SU-DHL-6 (cell line): ENCODE data around the gene ITPR2.

Experiments used
- H2AFZ ChIP-seq: fragments of 200-600 bp; sonication (generic); 2 replicates; pipeline ENCODE4 v1.6.1; 2014; ENCODE audit warnings: low read depth, mild to moderate bottlenecking, moderate library complexity, mixed read lengths, antibody characterized with exemption, low read length; ENCODE audit not compliant: severe bottlenecking
- H3F3A ChIP-seq: fragments of 200-600 bp; shearing (Covaris generic); 2 replicates; pipeline ENCODE4 v1.6.0; 2016; ENCODE audit warnings: antibody characterized with exemption, mild to moderate bottlenecking; ENCODE audit not compliant: insufficient read depth
- H3K27ac ChIP-seq: fragments of 200-600 bp; sonication (generic); 2 replicates; pipeline ENCODE4 v1.5.1; 2016; ENCODE audit warnings: low read depth, mild to moderate bottlenecking, low read length, moderate library complexity, mixed read lengths
- H3K27me3 ChIP-seq: fragments of 200-600 bp; sonication (generic), shearing (Covaris generic); 2 replicates; pipeline ENCODE4 v1.6.0; 2014; ENCODE audit warnings: mild to moderate bottlenecking, low read length
- H3K36me3 ChIP-seq: fragments of 200-600 bp; sonication (generic); 2 replicates; pipeline ENCODE4 v1.6.1; 2014; ENCODE audit warnings: mild to moderate bottlenecking, low read length, mixed read lengths
- H3K4me2 ChIP-seq: fragments of 300-600, 200-600 bp; shearing (Covaris generic), sonication (generic); 2 replicates; pipeline ENCODE4 v1.6.0; 2014; ENCODE audit warnings: low read length, low read depth, mild to moderate bottlenecking; ENCODE audit not compliant: poor library complexity, severe bottlenecking
- H3K4me3 ChIP-seq: fragments of 200-600 bp; sonication (generic); 2 replicates; pipeline ENCODE4 v1.5.1; 2014; ENCODE audit warnings: antibody characterized with exemption, low read length, mild to moderate bottlenecking, mixed read lengths; ENCODE audit not compliant: insufficient read depth, poor library complexity, severe bottlenecking
- H3K79me2 ChIP-seq: fragments of 200-600 bp; sonication (generic); 2 replicates; pipeline ENCODE4 v1.6.1; 2014; ENCODE audit warnings: mild to moderate bottlenecking, low read length, moderate library complexity; ENCODE audit not compliant: insufficient read depth
- H3K9ac ChIP-seq: fragments of 200-600 bp; sonication (generic); 2 replicates; pipeline ENCODE4 v1.7.0; 2014; ENCODE audit warnings: mild to moderate bottlenecking, low read length
- H3K9me2 ChIP-seq: fragments of 200-600 bp; sonication (generic); replicated peaks from 2 replicates; pipeline ENCODE4 v1.6.1; 2014; ENCODE audit warnings: low read length; ENCODE audit not compliant: insufficient read depth
- H3K9me3 ChIP-seq: fragments of 200-600 bp; sonication (generic); 2 replicates; pipeline ENCODE4 v1.6.1; 2014; ENCODE audit warnings: low read length, mixed read lengths; ENCODE audit not compliant: insufficient read depth
- H4K20me1 ChIP-seq: fragments of 200-600 bp; sonication (generic); 2 replicates; pipeline ENCODE4 v1.6.1; 2014; ENCODE audit warnings: low read depth, mild to moderate bottlenecking, antibody characterized with exemption, low read length, moderate library complexity, mixed read lengths
- CTCF ChIP-seq: fragments of 200-600 bp; sonication (generic); IDR thresholded peaks from one replicate; pipeline ENCODE4 v1.5.1; 2017; ENCODE audit warnings: antibody characterized with exemption, mild to moderate bottlenecking, low read length, moderate library complexity; ENCODE audit not compliant: insufficient read depth, poor library complexity, severe bottlenecking
- EZH2phosphoT487 ChIP-seq: fragments of 200-600 bp; sonication (generic), shearing (Covaris generic); conservative IDR thresholded peaks from 2 replicates; pipeline ENCODE4 v1.6.1; 2018; ENCODE audit warnings: mild to moderate bottlenecking, antibody characterized with exemption, low read length, moderate library complexity, mixed read lengths

The ITPR2 gene

GRCh38 chr12:26631846-26632245 lies 201.1 kb downstream of the ITPR2 start:
- H4K20me1 ChIP-seq: no peaks in the 10 kb centered on the region
- H3K36me3 ChIP-seq: no peaks in the 10 kb centered on the region
- no peaks in the 10 kb centered on the region for H3K9me2 ChIP-seq
- no peak overlapping the region for H3K9ac ChIP-seq
- no peaks in the 10 kb centered on the region for H3K79me2 ChIP-seq
- H3K27ac ChIP-seq: no peak overlapping the region
- no peak overlapping the region for H3K4me2 ChIP-seq
- no peak overlapping the region for H3K4me3 ChIP-seq
- no peaks in the 10 kb centered on the region for H3F3A ChIP-seq
- H3K9me3 ChIP-seq: no peaks in the 10 kb centered on the region
- no peaks in the 10 kb centered on the region for H3K27me3 ChIP-seq
- no peak for TF ChIP-seq CTCF
- no peak for TF ChIP-seq EZH2phosphoT487
- H2AFZ ChIP-seq: no peak overlapping the region

GRCh38 chr12:26630546-26631027 lies 202.4 kb downstream of the ITPR2 start:
- no peaks in the 10 kb centered on the region for H3K27me3 ChIP-seq
- TF ChIP-seq CTCF: no peak
- TF ChIP-seq EZH2phosphoT487: no peak
- H4K20me1 ChIP-seq: no peaks in the 10 kb centered on the region
- H3K79me2 ChIP-seq: no peaks in the 10 kb centered on the region
- H2AFZ ChIP-seq: no peak overlapping the region
- no peaks in the 10 kb centered on the region for H3K36me3 ChIP-seq
- no peaks in the 10 kb centered on the region for H3F3A ChIP-seq
- no peak overlapping the region for H3K27ac ChIP-seq
- no peak overlapping the region for H3K4me2 ChIP-seq
- no peak overlapping the region for H3K4me3 ChIP-seq
- no peaks in the 10 kb centered on the region for H3K9me2 ChIP-seq
- H3K9me3 ChIP-seq: no peaks in the 10 kb centered on the region
- H3K9ac ChIP-seq: no peak overlapping the region

GRCh38 chr12:26629864-26630263 lies 203.1 kb downstream of the ITPR2 start:
- Histone ChIP-seq H3K27ac (no peak overlapping the region), H4K20me1 (no peaks in the 10 kb centered on the region), H3K9me2 (no peaks in the 10 kb centered on the region), H2AFZ (no peak overlapping the region), H3K4me2 (no peak overlapping the region), H3K27me3 (no peaks in the 10 kb centered on the region), H3K4me3 (no peak overlapping the region), H3K36me3 (no peaks in the 10 kb centered on the region), H3K9me3 (no peaks in the 10 kb centered on the region), H3F3A (no peaks in the 10 kb centered on the region), H3K79me2 (no peaks in the 10 kb centered on the region), H3K9ac (no peak overlapping the region)
- no peak for TF ChIP-seq EZH2phosphoT487
- TF ChIP-seq CTCF: no peak

- Histone ChIP-seq H3K79me2 (no peaks in the 10 kb centered on the region), H3K27me3 (no peaks in the 10 kb centered on the region), H3K36me3 (no peaks in the 10 kb centered on the region), H3F3A (no peaks in the 10 kb centered on the region), H2AFZ (no peak overlapping the region), H3K4me3 (no peak overlapping the region), H3K9ac (no peak overlapping the region), H3K9me3 (no peaks in the 10 kb centered on the region), H4K20me1 (no peaks in the 10 kb centered on the region), H3K9me2 (no peaks in the 10 kb centered on the region), H3K4me2 (no peak overlapping the region), H3K27ac (no peak overlapping the region)
- no peak for TF ChIP-seq CTCF
- no peak for TF ChIP-seq EZH2phosphoT487
These were observed 204.8 kb downstream of the ITPR2 start for GRCh38 chr12:26628234-26628633.
